Femur (tissue), 1 donor: Measurements from ENCODE around the gene ZNF774.
A peak's percentile ranks its signal among the peaks of the same experiment; 100 is the strongest.
"Not testable (repeated sequence)": the region's sequence is repeated elsewhere in the genome, so short reads cannot be mapped to it uniquely, and the experiment has no call there.

Experiments used
- DNase-seq: peaks from one replicate; pipeline ENCODE4 v3.0.0-alpha.2; 2017

Gene ZNF774

DNA sequence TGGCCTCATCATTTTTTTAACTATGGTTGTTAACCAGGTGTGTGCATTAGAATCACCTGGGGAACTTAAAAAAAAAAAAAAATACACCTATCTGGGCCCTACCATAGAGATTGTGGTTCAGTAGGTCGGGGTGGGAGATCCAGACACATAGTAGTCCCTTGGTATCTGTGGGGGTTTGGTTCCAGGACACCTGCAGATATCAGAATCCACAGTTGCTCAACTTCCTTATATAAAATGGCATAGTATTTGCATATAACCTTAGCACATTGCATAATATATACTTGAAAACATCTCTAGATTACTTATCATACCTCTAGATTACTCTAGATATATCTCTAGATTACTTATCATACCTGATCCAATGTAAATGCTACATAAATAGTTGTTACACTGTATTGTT, 41.0 kb downstream of the ZNF774 start:
- no peak for DNase-seq

DNA sequence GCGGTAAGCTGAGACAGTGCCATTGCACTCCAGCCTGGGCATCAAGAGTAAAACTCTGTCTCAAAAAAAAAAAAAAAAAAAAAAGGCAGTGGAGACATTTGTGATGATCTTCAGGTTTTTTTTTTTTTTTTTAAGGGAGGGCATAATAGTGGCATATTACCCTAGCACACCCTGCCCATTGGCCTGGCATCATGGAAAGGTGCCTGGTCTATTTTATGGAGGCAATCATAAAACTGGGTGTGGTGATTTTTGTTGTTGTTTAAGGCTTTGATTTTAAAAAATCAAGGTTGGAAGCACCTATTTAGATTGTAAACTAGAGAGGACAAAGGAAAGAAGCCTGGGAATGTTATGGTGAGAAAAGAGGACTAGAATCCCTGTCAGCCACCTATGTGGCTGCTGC, 42.0 kb downstream of the ZNF774 start:
- DNase-seq: no peak

DNA sequence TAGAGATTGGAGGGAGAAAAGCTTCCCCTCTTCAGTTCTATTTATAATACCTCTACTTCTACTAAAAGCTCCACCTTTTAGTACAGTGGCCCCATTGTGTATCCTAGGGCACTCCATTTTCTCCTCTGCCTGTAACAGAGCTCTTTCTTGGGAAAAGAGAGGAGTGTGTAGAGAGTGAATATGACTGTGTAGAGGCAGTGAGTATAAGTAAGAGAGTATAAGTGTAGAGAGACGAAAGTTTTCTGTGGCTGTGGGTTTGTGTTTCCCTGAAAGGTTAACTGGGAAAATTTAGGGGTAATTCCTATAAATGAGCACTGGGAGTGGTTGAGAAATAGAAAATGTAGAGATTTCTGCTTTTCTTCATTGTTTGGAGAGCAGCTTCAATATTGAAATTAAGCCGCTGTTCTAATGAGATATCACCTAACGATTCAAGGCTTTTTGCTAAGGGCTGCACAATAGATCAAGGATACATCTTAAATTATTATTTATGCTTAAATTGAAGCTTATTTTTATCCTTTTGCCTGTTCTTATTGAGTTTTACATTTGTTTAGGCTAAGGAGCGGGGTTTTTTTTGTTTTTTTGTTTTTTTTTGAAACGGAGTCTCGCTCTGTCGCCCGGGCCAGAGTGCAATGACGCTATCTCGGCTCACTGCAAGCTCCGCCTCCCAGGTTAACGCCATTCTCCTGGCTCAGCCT, 42.8 kb downstream of the ZNF774 start:
- DNase-seq: no peak

DNA sequence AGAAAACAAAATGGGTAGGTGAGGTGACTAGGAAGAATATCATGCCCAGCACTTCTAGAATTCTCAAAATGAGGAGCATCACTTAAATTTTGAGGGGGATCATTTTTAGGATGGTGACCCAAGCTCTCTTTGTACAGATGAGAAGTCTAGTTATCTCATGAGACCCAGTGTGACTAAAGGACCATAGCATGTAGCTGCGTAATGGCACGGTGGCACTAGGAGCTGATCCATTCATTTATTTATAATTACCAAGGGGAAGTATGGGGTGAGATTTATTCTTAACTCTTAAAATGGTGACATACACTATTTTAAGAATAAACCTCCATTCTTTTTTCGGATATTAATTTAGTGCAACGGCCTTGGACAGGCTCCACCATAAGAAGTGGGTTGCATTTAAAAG, 44.2 kb downstream of the ZNF774 start:
- DNase-seq: no peak

DNA sequence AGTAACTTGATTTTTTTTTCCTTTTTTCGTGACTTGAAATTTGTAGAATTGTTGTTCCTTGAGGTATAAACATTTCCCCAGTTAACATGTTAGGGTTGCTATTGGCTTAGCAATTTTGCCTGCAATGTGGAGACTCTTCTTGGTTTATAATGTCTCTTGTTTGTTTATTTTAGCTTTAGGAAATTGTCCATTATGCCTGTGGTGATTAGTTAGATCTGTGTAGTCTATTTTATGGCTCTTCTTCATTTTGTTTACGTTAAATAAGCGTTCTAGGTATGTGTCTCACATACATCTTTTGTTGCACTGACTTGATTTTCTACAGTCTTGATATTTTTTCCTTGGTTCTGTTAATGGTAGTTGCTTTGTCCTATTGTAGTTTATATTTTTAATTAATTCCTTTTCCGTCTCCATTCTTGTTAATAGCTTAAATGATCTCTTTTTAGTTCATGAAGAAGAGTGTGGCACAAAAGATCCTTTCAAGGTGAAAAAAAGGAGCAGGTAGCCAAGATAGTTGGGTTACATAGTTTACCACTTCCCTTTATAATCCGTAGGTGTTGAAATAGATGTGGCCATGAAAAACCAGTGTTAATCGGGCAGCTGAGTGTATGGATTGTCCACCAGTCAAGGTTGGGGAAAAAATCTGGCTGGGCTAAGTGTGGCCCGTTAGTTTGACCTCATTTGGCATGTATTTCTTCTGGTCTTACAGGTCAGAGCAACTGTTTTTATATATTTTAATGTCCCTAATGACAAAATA, 48.1 kb downstream of the ZNF774 start:
- DNase-seq: no peak

DNA sequence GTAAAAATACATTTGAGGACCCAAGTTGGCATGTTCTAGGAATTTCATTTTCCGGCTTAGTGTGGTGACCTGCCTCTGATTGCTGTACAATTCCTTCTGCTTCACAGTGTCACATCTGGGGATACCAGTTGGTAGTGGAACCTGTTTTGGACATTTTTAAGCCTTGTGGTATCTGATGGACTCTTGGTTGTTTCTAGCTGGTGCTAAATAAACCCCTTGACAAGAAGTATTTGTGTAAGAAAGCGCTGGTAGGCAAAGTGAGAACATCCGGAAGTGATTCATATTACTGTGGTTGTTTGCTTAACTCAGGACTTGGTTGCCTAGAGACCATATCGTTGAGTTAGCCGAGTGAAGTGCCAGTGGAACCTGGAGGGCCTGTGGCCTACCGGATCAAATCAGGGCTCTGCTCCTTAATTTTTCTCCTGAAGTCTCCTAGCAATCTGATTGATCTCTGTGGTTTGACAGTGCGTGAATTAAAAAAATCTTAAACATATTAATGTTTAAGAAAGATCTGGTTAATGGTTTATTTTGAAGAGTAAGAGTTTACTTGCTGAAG, 48.8 kb downstream of the ZNF774 start:
- peak; percentile 83 for DNase-seq

DNA sequence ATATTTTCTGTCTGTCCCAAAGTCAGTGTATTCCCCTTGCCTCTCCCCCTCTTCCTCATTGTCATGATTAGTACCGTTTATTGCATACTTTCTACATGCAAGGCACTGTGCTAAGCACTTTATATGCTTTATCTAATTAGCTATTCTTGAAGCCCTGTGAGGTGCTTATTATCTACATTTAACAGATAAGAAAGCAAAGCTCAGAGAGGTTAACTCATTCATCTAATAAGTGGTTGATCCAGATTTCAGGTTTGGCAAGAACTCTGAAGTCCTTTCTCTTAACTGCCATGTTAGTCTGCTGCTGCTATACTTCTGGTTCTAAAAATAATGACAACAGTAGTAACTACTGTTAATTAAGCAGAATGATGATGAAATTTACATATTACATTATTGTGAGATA, 49.4 kb downstream of the ZNF774 start:
- no peak for DNase-seq

DNA sequence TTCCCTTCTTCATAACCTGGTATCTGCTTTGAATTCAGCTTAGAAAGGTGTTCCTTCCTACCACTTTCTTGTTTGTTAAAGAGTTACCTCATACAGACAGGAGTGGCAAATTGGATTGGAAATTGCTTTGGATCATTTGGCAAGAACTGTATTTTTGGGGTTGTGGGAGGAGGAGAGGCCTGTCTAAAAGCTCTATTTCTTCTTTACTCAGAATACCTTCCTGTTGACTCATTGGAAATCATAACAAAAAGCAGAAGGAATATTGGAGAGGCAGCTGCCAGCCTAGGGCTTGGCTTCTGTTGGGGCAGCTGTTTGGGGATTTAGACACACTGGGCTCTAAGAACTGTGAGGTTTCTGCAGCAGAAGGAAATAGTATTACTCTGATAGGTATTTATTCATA, 50.1 kb downstream of the ZNF774 start:
- DNase-seq: peak; percentile 83

DNA sequence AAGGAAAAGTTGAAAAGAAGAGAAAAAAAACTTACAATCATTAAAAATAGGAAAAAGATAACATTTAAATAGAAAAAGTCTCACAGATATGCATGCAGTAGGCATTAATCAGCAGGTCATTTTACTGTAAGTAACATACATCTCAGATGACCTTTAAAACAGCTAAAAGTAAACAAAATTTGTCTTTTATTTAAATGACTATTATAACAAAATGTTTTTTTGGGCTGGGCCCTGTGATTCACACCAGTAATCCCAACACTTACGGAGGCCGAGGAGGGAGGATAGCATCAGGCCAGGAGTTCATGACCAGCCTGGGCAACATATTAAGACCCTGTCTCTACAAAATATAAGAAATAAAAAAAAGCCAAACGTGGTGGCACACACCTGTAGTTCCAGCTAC, 50.7 kb downstream of the ZNF774 start:
- DNase-seq: no peak

DNA sequence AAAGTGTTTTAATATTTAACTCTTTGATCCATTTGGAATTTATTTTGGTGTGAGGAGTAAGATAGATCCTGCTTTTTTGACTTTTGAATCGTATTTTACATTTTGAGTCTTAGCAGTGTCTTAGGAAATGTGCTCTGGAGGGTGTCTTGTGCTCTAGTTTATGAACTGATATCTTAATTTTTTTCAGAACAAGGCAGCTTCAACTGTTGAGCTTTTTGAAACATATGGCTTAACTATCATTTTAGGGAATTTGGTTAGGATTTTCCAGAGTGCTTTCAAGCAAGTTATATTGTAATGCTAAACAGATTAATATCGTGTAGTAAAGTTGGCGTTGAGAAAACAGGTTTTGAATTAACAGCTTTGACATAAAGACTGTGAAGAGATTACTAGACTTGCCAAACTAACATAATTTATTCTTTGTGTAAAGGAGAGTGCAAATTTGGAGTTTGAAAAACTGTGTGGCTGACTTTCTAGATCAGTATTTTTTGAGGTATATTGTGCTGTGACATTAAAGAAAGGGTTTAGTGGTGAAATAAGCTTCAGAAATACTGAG, 53.0 kb downstream of the ZNF774 start:
- no peak for DNase-seq

DNA sequence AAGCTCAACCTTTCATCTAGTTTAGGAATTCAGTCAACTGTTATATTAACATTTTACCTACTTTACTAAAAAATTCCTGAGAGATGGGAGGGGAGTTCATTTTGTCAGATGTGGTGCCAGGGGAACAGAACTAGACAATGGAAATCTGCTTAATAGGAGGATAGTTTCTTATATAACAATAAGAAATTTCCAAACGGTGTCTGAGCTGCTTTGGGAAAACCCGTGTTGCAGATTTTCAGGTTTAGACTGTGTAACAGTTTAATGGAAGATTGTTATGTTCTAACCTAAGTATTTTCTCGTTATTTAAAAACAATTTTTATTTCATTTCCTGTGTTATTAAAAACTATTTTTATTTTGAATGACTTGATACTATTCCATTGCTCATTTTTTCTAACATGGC, 55.3 kb downstream of the ZNF774 start:
- no peak for DNase-seq

DNA sequence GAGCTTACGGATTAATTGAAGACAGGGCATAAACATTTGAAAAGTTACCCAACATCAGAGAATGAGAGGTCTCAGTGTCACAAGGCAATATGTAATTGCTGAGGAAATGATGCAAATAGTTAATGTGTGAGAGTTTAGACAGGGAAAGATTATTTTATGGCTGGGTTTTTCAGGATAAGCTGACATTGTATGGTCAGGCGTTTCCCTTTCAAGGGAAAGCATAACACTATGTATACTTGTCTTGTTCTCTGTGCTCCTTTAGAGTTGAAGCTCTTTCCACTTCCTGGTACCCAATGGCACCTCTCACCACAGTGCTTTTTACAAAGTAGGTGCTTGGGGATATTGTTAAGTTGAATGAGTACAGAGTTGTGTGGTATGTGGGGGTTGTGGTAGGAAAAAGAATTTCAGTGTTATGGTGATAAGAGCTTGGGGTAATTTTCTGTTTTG, 55.8 kb downstream of the ZNF774 start:
- DNase-seq: no peak

DNA sequence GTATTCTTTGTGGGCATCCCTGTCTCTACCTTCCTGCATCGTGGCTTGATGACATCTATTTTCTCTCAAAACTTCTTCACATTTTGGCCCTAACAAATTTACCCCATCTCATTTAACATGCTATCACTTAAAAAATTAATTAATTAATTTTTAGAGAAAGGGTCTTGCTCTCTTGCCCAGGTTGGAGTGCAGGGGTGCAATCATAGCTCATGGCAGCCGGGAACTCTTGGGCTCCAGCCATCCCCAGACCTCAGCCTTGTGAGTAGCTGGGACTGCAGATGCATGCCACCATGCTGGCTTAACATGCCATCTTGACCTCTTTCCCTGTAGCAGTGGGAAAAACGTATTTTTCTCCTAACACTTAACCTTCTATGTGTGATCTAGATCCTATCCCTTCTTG, 56.6 kb downstream of the ZNF774 start:
- DNase-seq: no peak

DNA sequence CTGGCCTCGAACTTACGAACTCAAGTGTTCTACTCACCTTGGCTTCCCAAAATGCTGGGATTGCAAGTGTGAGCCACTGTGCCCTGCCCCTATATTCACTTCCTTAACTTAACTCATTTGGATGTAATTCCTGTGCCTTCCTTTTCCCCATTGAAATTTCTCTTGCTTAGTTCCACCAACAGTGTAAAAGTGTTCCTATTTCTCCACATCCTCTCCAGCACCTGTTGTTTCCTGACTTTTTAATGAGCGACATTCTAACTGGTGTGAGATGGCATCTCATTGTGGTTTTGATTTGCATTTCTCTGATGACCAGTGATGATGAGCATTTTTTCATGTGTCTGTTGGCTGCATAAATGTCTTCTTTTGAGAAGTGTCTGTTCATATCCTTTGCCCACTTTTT, 57.5 kb downstream of the ZNF774 start:
- DNase-seq: not testable (repeated sequence)

DNA sequence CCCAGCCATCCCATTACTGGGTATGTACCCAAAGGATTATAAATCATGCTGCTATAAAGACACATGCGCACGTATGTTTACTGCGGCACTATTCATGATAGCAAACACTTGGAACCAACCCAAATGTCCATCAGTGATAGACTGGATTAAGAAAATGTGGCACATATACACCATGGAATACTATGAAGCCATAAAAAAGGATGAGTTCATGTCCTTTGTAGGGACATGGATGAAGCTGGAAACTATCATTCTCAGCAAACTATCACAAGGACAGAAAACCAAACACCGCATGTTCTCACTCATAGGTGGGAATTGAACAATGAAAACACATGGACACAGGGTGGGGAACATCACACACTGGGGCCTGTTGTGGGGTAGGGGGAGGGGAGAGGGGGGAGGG, 58.2 kb downstream of the ZNF774 start:
- DNase-seq: not testable (repeated sequence)

DNA sequence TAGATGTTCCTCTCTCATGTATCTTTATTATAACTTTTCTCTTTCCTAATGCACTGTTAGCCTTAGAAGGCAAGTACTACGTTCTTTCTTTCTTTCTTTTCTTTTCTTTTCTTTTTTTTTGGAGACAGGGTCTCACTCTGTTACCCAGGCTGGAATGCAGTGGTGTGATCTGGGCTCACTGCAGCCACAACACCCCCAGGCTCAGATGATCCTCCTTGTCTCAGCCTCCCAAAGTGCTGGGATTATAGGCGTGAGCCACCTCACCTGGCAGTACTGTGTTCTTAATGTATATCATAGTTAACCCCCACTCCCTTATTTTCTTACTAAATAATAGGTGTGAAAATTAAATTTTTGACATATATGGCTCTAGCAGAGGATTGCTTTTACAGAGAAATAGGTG, 59.1 kb downstream of the ZNF774 start:
- no peak for DNase-seq
